Hepatic stellate cell (primary cell): ENCODE data around the gene SGTA.
"Not testable (repeated sequence)": the region's sequence is repeated elsewhere in the genome, so short reads cannot be mapped to it uniquely, and the experiment has no call there.

Source experiments
- DNase-seq: peaks from one replicate; pipeline ENCODE4 v3.0.0; 2011; ENCODE audit warnings: low spot score

SGTA gene

GRCh38 chr19:2726904-2727639, 56.0 kb downstream of the SGTA start:
- DNase-seq: no peak

- no peak for DNase-seq
Measured at GRCh38 chr19:2726160-2726855, 56.8 kb downstream of the SGTA start.

- no peak for DNase-seq
Measured at GRCh38 chr19:2724148-2724557, 58.9 kb downstream of the SGTA start.

- DNase-seq: no peak
Measured at GRCh38 chr19:2723747-2724146, 59.3 kb downstream of the SGTA start.

GRCh38 chr19:2723345-2723715, 59.7 kb downstream of the SGTA start:
- no peak for DNase-seq

GRCh38 chr19:2722541-2723344, 60.3 kb downstream of the SGTA start:
- DNase-seq: peak; percentile 97

- DNase-seq: no peak
Measured at GRCh38 chr19:2721570-2722540, 61.2 kb downstream of the SGTA start.

- no peak for DNase-seq
Measured at GRCh38 chr19:2720777-2721569, 62.1 kb downstream of the SGTA start, which contains the start of gene DIRAS1. Gene DIRAS1 (minus strand): TSS chr19:2721372. CDS start chr19:2717806, 3,566 bp downstream.

- peak; percentile 79 for DNase-seq
Measured at GRCh38 chr19:2719920-2720776, 62.9 kb downstream of the SGTA start.

GRCh38 chr19:2719232-2719735, 63.8 kb downstream of the SGTA start:
- DNase-seq: no peak

- DNase-seq: no peak
Measured at GRCh38 chr19:2717638-2718541, 65.2 kb downstream of the SGTA start.

GRCh38 chr19:2716722-2717637, 66.1 kb downstream of the SGTA start:
- DNase-seq: no peak

- no peak for DNase-seq
Measured at GRCh38 chr19:2716275-2716650, 66.8 kb downstream of the SGTA start.

GRCh38 chr19:2715470-2716274, 67.4 kb downstream of the SGTA start:
- DNase-seq: no peak

- DNase-seq: no peak
Measured at GRCh38 chr19:2714531-2715269, 68.4 kb downstream of the SGTA start.

GRCh38 chr19:2714102-2714501, 69.0 kb downstream of the SGTA start:
- DNase-seq: not testable (repeated sequence)
